GM12875 (cell line): ENCODE measurements around the gene CACNA1D.

Experiments used
- H3K4me3 ChIP-seq: one replicate; pipeline ENCODE4 v1.5.1; 2011; ENCODE audit warnings: low read depth, low read length, control low read depth
- TF ChIP-seq, protein P1 (sequence below): IDR thresholded peaks from 2 replicates; pipeline ENCODE4 v1.5.1; 2011; ENCODE audit warnings: low read depth, mild to moderate bottlenecking, control low read depth, inconsistent platforms, low read length, moderate library complexity, borderline replicate concordance; ENCODE audit not compliant: insufficient read depth

The CACNA1D gene

DNA sequence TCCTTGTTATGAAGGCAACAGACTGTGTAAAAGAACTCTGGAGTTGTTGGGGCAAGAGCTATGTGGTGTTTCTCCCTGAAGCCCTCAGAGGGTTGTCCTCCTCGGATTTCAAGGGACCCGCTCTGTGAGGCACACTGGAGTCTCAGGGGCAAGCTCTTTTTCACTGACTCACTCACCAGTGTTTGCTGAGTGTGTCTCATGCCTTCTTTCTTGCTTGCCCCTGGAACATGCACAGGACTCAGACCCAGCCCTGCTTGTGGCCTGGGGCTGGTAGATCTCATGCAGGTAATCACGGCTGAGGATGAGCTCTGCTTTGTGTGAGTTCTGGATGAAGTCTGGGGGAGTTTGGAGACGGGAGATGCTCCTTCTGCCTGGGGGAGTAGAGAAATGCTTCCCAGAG, 93.7 kb downstream of the CACNA1D start:
- TF ChIP-seq, protein P1, sequence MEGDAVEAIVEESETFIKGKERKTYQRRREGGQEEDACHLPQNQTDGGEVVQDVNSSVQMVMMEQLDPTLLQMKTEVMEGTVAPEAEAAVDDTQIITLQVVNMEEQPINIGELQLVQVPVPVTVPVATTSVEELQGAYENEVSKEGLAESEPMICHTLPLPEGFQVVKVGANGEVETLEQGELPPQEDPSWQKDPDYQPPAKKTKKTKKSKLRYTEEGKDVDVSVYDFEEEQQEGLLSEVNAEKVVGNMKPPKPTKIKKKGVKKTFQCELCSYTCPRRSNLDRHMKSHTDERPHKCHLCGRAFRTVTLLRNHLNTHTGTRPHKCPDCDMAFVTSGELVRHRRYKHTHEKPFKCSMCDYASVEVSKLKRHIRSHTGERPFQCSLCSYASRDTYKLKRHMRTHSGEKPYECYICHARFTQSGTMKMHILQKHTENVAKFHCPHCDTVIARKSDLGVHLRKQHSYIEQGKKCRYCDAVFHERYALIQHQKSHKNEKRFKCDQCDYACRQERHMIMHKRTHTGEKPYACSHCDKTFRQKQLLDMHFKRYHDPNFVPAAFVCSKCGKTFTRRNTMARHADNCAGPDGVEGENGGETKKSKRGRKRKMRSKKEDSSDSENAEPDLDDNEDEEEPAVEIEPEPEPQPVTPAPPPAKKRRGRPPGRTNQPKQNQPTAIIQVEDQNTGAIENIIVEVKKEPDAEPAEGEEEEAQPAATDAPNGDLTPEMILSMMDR, result no peak
- H3K4me3 ChIP-seq, result no peak overlapping the region

DNA sequence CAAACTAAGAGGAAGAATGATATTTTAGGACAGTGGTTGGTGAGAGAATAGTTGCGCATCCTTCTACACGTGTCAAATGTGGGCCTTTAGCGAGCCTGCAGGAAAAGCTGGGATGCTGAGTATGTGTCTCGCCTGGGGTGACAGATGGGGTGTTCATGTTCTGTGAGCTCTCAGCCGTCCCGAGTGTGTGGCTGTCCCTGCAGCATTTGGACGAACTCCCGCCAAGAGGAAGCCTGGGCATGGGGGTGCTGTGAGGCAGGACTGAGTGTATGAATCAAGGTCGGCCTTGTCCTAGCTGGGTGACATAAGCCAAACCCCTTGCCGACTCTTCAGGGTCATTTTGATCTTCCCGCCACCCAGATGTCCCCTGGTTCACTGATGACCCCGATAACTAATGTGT, 94.8 kb downstream of the CACNA1D start:
- TF ChIP-seq, protein P1, result no peak
- no peak overlapping the region for H3K4me3 ChIP-seq

DNA sequence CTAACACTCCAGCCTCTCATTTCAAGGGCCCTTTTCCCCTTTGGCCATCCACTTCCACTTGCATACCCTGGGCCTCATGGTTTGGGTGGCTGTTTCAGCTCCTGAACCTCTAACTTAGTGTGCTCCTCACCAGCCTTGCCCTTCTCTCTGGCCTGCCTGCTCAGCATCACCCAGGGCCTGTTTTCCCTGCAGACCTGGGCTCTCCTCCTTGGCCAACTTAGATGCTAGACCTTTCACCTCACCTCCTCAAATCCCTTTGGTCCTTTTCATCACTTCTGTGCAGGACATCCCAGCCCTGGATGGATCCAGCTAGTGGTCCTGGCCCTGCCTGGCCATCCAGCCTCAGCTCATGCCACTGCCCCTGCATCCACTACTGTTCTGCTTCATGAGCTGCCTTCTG, 95.4 kb downstream of the CACNA1D start:
- TF ChIP-seq, protein P1, result no peak
- H3K4me3 ChIP-seq, result no peak overlapping the region

DNA sequence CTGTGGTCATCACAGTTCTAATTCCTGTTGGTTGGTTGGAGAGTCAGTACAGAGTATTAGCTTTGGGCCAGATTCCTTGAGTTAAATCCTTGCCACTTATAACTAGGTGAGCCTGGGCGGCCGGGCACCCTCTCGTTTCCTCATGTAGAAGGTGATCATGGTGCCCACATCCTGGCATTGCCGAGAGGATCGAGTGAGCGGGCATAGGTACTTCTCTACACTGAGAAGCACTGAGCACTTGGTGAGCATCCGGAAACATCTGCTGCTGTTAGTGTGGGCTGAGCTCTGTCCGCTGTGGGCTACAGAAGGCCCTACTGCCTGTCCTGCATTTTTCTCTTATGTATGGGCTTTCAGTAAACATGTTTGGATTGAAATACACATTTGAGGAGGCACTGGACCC, 96.2 kb downstream of the CACNA1D start:
- no peak overlapping the region for H3K4me3 ChIP-seq
- TF ChIP-seq, protein P1, result no peak

DNA sequence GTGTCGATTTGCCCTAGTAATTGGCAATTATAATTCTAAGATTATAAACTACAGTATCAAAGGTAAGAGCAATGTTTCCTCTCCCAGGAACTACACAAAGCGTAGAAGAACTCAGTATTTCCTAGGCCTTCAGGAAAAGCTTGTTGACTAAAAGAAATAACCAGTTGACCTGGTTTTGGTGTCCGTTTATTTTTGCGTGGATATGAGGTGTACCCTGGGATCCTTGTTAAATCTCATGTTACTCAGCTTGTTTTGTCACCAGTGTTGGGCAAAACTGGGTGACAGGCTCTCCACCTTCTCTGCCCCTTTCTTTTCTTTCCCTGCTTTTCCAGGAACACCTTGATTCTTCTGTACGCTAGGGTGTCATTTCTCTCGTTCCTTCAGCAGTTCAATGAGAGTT, 97.2 kb downstream of the CACNA1D start:
- TF ChIP-seq, protein P1, result no peak

DNA sequence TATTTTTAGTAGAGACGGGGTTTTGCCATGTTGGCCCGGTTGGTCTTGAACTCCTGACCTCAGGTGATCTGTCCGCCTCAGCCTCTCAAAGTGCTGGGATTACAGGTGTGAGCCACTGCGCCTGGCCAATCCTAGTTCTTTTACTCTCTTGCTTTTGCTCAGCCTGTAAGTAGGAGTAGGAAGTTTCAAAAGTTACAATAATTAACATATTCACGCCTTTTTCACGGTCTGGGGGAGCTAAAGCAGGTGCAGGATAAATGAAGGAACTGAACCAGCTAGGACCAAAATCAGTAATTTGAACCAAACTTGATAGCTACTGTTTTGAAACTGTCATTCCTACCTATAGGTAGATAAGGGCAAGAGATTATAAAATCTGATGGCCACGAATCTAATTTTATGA, 98.5 kb downstream of the CACNA1D start:
- H3K4me3 ChIP-seq, result no peak overlapping the region
- TF ChIP-seq, protein P1, result no peak

More for the DNA sequence above, 97.2 kb downstream of the CACNA1D start:
- H3K4me3 ChIP-seq, result no peak overlapping the region

DNA sequence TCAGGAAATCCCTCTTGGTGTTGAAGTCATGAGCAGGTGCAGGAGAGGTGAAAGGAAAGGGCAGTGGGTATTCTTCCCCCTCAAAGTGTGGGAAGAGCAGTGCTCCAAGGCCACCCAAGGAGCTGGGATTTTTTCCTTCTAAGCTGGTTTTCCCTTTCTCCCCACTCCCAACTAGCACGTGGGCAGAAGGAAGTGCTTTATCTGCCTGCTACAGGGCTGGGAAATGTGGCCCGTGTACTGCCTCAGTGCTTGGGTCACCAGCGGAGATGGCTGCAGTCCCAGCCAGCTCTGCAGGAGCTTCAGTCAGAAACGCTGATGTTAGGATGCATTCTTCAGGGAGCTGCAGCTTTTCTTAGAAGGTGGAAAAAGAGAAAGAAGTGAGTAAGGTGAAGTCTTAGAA, 99.2 kb downstream of the CACNA1D start:
- H3K4me3 ChIP-seq, result no peak overlapping the region
- TF ChIP-seq, protein P1, result no peak
